GM21367 (cell line): ENCODE results near the gene CYBA.
"Not testable (repeated sequence)": the region's sequence is repeated elsewhere in the genome, so short reads cannot be mapped to it uniquely, and the experiment has no call there.

Source experiments
- ATAC-seq: cut with Tn5 transposase; IDR thresholded peaks from one replicate; pipeline ENCODE4 v1.9.1; 2021; ENCODE audit not compliant: unreplicated experiment

The CYBA gene

DNA sequence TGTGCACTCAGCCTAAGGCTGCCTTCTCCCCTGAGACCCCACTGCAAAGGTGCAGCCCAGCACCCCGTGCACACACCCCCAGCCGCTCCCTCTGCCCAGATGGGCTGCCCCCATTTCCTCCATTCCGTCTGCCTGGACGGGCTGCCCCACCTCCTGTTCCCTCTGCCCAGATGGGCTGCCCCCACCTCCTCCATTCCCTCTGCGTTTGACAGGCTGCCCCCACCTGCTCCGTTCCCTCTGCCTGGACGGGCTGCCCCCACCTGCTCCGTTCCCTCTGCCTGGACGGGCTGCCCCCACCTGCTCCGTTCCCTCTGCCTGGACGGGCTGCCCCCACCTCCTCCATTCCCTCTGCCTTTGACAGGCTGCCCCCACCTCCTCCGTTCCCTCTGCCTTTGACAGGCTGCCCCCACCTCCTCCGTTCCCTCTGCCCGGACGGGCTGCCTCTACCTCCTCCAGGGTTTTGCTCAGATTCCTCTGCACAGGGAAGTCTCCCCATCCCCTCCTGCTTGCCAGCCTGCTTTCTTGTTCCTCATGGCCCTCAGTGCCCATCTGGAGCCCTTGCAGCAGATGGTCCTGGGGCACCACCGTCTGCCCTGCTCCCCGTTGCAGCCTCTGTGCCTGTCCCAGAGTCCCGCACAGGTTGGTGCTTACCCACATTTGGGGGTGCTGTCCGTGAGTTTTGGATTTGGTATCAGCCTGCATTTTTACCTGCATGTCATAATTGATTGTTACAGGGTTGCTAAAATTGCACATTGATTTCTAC is 35.9 kb downstream of the CYBA start:
- ATAC-seq, result no peak

- no peak for ATAC-seq
Measured at GRCh38 chr16:88613911-88614817, 36.7 kb downstream of the CYBA start.

DNA sequence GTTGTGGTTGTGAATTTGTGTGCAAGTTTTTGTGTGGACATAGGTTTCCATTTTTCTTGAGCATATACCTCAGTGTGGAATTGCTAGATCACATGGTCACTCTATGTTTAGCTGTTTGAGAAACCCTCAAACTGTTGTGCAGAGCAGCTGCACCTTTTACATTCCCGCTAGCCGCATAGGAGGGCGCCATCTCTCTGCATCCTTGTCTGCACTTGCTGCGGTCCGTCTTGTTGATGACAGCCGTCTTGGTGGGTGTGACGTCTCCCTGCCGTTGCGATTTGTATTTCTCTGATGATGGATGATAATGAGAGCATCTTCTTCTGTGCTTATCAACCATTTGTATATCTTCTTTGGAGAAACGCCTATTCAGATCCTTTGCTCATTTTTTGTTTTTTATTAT is 37.6 kb downstream of the CYBA start:
- ATAC-seq, result no peak

DNA sequence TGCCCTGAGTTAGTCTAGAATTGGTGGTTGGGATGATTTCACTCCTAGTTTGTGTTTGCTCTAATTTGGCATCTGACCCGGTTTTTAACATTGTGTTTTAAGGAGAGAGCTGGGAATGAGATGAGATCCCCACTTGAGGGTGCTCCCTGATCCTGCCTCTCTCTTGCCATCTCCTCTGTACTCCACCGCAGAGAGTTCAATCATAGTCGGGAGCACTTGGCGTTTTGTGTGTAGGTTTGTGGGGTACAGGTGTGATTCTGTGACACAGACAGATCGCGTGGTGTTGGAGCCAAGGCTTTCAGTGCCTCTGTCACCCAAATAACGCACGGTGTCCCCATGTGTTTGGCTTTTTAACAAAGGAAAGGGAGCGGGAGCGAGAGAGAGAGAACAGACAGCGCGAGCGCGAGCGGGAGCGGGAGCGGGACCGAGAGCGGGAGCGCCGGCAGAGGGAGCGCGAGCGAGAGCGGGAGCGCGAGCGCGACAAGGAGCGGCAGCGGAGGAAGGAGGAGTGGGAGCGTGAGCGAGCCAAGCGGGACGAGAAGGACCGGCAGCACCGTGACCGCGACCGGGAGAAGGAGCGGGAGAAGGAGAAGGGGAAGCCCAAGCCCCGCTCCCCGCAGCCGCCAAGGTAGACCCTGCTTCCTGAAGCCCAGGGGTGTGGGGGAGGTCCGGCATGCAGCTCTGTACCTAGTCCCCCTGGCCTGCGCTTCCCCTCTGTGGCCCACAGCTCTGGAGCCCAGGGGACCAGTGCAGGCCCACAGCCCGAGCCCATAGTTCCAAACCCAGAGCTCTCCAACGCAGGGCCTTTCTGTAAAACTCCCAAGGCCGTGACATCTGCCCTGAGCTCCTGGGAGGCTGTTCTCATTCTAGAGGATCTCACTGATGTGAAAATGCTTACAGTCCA is 39.7 kb downstream of the CYBA start:
- no peak for ATAC-seq

GRCh38 chr16:88610080-88610479 is 40.8 kb downstream of the CYBA start:
- no peak for ATAC-seq

DNA sequence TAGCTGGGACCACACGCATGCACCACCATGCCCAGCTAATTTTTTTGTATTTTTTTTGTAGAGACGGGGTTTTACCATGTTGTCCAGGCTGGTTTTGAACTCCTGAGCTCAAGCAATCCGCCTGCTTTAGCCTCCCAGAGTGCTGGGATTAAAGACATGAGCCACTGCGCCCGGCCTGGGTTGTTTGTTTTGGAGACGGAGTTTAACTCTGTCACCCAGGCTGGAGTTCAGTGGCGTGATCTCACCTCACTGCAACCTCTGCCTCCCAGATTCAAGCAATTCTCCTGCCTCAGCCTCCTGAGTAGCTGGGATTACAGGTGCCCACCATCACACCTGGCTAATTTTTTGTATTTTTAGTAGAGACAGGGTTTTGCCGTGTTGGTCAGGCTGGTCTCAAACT is 41.4 kb downstream of the CYBA start:
- not testable (repeated sequence) for ATAC-seq

DNA sequence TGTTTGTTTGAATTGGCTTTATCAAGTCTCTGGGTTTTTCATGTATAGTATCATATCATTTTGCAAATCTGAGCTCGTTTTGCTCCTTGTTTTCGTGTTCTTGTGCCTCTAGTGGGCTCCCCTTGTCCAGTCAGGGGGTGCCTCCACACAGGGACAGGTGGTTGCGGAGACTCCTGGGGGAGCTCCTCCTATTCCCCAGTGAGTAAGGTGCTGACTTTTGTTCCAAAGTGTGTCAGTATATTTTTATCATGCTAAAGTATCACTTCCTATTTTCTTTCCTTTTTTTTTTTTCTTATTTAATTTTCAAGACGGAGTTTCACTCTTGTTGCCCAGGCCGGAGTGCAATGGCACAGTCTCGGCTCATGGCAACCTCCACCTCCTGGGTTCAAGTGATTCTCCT is 42.8 kb downstream of the CYBA start:
- no peak for ATAC-seq

- ATAC-seq, result no peak
Measured at GRCh38 chr16:88606148-88606757, 44.6 kb downstream of the CYBA start.

- ATAC-seq, result no peak
Measured at GRCh38 chr16:88605186-88606147, 45.4 kb downstream of the CYBA start.

- no peak for ATAC-seq
Measured at GRCh38 chr16:88602091-88602490, 48.8 kb downstream of the CYBA start.

GRCh38 chr16:88601313-88602036 is 49.4 kb downstream of the CYBA start:
- ATAC-seq, result no peak

DNA sequence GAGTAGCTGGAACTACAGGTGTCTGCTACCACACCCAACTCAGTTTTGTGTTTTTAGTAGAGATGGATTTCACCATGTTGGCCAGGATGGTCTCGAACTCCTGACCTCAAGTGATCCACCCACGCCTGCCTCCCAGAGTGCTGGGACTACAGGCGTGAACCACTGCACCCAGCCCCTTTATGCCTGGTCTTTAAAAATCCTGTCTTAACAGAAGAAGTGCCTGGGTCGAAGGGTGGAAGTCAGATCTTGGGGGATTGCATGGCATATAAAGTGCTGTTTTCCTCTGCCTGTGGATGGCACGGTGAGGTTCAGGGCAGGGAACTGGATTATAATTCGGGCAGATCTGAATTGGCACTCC is 50.3 kb downstream of the CYBA start:
- no peak for ATAC-seq

- no peak for ATAC-seq
Measured at GRCh38 chr16:88599825-88600538, 50.9 kb downstream of the CYBA start.

GRCh38 chr16:88599092-88599733 is 51.6 kb downstream of the CYBA start:
- ATAC-seq, result no peak

GRCh38 chr16:88597856-88598491 is 52.9 kb downstream of the CYBA start:
- ATAC-seq, result no peak

GRCh38 chr16:88596483-88596882 is 54.4 kb downstream of the CYBA start:
- ATAC-seq, result no peak

GRCh38 chr16:88595921-88596320 is 54.9 kb downstream of the CYBA start:
- no peak for ATAC-seq
